ENCODE results near the gene SEMA3G.

DNA sequence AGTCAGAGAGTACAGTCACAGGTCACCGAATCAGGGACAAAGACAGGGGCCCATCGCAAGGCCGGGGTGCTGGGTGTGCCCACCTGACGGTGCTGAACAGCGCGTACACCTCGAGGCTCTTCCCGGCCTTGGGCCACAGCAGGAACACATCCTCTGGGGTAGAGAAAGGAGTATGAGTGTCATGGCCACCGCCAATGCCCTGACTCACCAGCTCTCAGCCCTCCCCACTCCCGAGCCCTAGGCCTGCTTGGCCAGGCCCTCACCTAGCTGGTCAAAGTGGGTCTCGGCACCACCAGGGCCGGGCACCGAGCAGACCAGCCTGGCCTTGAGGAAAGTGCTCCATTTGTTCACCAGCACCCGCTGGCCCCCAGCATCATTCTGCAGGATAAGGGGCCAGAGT lies 4.2 kb downstream of the SEMA3G start:
- TF ChIP-seq, protein P1, sequence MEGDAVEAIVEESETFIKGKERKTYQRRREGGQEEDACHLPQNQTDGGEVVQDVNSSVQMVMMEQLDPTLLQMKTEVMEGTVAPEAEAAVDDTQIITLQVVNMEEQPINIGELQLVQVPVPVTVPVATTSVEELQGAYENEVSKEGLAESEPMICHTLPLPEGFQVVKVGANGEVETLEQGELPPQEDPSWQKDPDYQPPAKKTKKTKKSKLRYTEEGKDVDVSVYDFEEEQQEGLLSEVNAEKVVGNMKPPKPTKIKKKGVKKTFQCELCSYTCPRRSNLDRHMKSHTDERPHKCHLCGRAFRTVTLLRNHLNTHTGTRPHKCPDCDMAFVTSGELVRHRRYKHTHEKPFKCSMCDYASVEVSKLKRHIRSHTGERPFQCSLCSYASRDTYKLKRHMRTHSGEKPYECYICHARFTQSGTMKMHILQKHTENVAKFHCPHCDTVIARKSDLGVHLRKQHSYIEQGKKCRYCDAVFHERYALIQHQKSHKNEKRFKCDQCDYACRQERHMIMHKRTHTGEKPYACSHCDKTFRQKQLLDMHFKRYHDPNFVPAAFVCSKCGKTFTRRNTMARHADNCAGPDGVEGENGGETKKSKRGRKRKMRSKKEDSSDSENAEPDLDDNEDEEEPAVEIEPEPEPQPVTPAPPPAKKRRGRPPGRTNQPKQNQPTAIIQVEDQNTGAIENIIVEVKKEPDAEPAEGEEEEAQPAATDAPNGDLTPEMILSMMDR (conservative IDR thresholded peaks at IDR 0.05) = no peak
- TF ChIP-seq ZFX (IDR thresholded peaks at IDR 0.05) = no peak

Data from C4-2B (cell line).